ENCODE measurements around the gene TEX30.

GRCh38 chr13:102751886-102752285, 21.7 kb downstream of the TEX30 start:
- TF ChIP-seq POLR2A (IDR thresholded peaks at IDR 0.05; ENCODE audit: low read depth, low read length): no peak
- no peak for TF ChIP-seq POLR2AphosphoS5 (IDR thresholded peaks at IDR 0.05; ENCODE audit: low read depth, low read length)
